Gastrocnemius medialis (tissue), 4 donors: ENCODE results near the gene DISC1. TPM values are rescaled to one million over a fixed set of nuclear protein-coding genes. Genes with fewer than 3 reads are reported as not detected.

ENCODE experiments used
- ATAC-seq, 2 donors: fragments of 150-250 bp; one replicate each; pipeline ENCODE4 v1.9.1; 2016
- DNase-seq, 2 donors: peaks; one replicate each; pipeline ENCODE4 v3.0.0-alpha.2; 2019
- H3K27ac ChIP-seq, 4 donors: fragments of 200-600 bp; sonication (generic); 1 replicate in 1 of 4; 2 replicates in 3 of 4; pipeline ENCODE4 v1.5.1; 2016 to 2018; ENCODE audit warnings: mild to moderate bottlenecking in 2 of 4, moderate library complexity in 1 of 4
- H3K27me3 ChIP-seq, 3 donors: fragments of 200-600 bp; sonication (generic) in 2 of 3; 1 replicate in 1 of 3; 2 replicates in 2 of 3; pipeline versions ENCODE4 v1.5.1 to v1.6.0; 2016 to 2019; ENCODE audit warnings: mild to moderate bottlenecking in 1 of 3, moderate library complexity in 1 of 3
- H3K36me3 ChIP-seq, 2 donors: fragments of 200-600 bp; sonication (generic) in 1 of 2; one replicate each; pipeline ENCODE4 v1.5.1; 2017 to 2018
- H3K4me1 ChIP-seq, 2 donors: fragments of 200-600 bp; sonication (generic) in 1 of 2; one replicate each; pipeline ENCODE4 v1.5.1; 2016 to 2017; ENCODE audit warnings: mild to moderate bottlenecking in 2 of 2
- H3K4me3 ChIP-seq, 4 donors: fragments of 200-600 bp; sonication (generic) in 3 of 4; 1 replicate in 1 of 4; 2 replicates in 3 of 4; pipeline ENCODE4 v1.5.1; 2016 to 2019; ENCODE audit warnings: mild to moderate bottlenecking in 2 of 4
- H3K9me3 ChIP-seq, 3 donors: fragments of 200-600 bp; sonication (generic) in 2 of 3; 1 replicate in 1 of 3; 2 replicates in 2 of 3; pipeline ENCODE4 v1.5.1; 2016 to 2019
- CTCF ChIP-seq, 5 experiments: fragments of 450-650 bp in 3 of 5; fragments of 200-600 bp in 2 of 5; sonication (generic) in 2 of 5; IDR thresholded peaks in 4 of 5; conservative IDR thresholded peaks in 1 of 5; 1 replicate in 4 of 5; 2 replicates in 1 of 5; pipeline ENCODE4 v1.5.1; 2016 to 2019; ENCODE audit warnings: antibody characterized with exemption in 5 of 5, mild to moderate bottlenecking in 3 of 5, moderate library complexity in 3 of 5
- POLR2A ChIP-seq, 2 donors: fragments of 450-650 bp; IDR thresholded peaks; one replicate each; pipeline ENCODE4 v1.6.1; 2017; ENCODE audit warnings: antibody characterized with exemption in 2 of 2, mild to moderate bottlenecking in 2 of 2, moderate library complexity in 2 of 2
- in situ Hi-C, 4 donors: fragments of 200-750 bp; cut with MboI; loops; one replicate each; pipeline versions ENCODE4 v1.15.0 to v1.8.0; 2017; ENCODE audit warnings: low sequenced_read_pairs in 4 of 4
- intact Hi-C: fragments of 100-400 bp; cut with DNase I; formaldehyde crosslinking; loops from one replicate; pipeline ENCODE4 v1.15.1; 2023; ENCODE audit warnings: low total_unique reads
- total RNA-seq, 4 donors: library from RNA; depleted of rRNA; stranded (reverse); fragments of >200 nt; gene quantifications; one replicate each; pipeline versions ENCODE4 v1.1.0 to v1.2.3, GENCODE V29; 2016

DISC1 gene
- total RNA-seq, 4 donors from 2014 or later: 2.3 to 5.8 (median 2.6) TPM

DNA sequence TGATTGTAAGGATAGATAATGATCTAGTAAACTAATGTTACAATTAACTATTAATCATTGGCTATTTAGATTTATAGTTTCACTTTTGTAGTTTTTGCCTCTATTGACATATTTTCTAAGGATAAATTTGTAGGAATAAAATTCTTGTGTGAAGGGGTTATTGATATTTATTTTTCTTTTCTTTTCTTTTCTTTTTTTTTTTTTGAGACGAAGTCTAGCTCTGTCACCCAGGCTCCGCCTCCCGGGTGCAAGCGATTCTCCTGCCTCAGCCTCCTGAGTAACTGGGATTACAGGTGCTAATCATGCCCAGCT is 24.0 kb upstream of the DISC1 start:
- no peak for ATAC-seq
- in situ Hi-C loops (loop anchor here in 2 of 4 donors (10.0 to 25.0 kb wide), 3 partner anchors 248 to 615 kb away; partner anchors contain the start of genes ARV1 (in 2 of the 2) and TTC13 (in 2 of the 2)), intact Hi-C loops (loop anchor here (5.0 kb wide), 1 partner anchor 175 kb away; no protein-coding TSS in a partner anchor)
- H3K36me3 ChIP-seq: no peaks in the 10 kb centered on the region
- peaks cover 0 to 17% of the 10 kb centered on the region in 2 donors for H3K4me1 ChIP-seq
- peak overlapping the region in 2 of 4 donors; percentile 45 to 61 for H3K27ac ChIP-seq
- H3K27me3 ChIP-seq: no peaks in the 10 kb centered on the region
- DNase-seq: no peak
- no peak for TF ChIP-seq POLR2A (IDR thresholded peaks at IDR 0.05)
- no peak for TF ChIP-seq CTCF (IDR thresholded peaks at IDR 0.05 in 4 of 5, conservative IDR thresholded peaks at IDR 0.05 in 1 of 5)
- no peak overlapping the region for H3K4me3 ChIP-seq
- no peaks in the 10 kb centered on the region for H3K9me3 ChIP-seq

- TF ChIP-seq POLR2A (IDR thresholded peaks at IDR 0.05) (no peak), CTCF (IDR thresholded peaks at IDR 0.05 in 4 of 5, conservative IDR thresholded peaks at IDR 0.05 in 1 of 5) (peak; percentile 56 to 82 (median 71))
- DNase-seq (no peak), ATAC-seq (peak; percentile 64 to 73)
- Histone ChIP-seq H3K27me3 (no peaks in the 10 kb centered on the region), H3K9me3 (no peaks in the 10 kb centered on the region), H3K4me3 (peak overlapping the region; percentile 44 to 58 (median 52)), H3K27ac (peak overlapping the region; percentile 38 to 47 (median 44)), H3K4me1 (peaks cover 0 to 17% of the 10 kb centered on the region in 2 donors), H3K36me3 (no peaks in the 10 kb centered on the region)
- intact Hi-C loops (loop anchor here (1.0 to 5.0 kb wide), 3 partner anchors 176 to 287 kb away; no protein-coding TSS in a partner anchor), in situ Hi-C loops (loop anchor here in 2 of 4 donors (10.0 to 25.0 kb wide), 3 partner anchors 249 to 616 kb away; partner anchors contain the start of genes ARV1 (in 2 of the 2) and TTC13 (in 2 of the 2))
Observed at GRCh38 chr1:231603598-231604275, 22.9 kb upstream of the DISC1 start.

GRCh38 chr1:231604276-231604621 is 22.3 kb upstream of the DISC1 start:
- Histone ChIP-seq H3K27me3 (no peaks in the 10 kb centered on the region), H3K36me3 (no peaks in the 10 kb centered on the region), H3K9me3 (no peaks in the 10 kb centered on the region), H3K4me1 (peaks cover 0 to 17% of the 10 kb centered on the region in 2 donors), H3K27ac (no peak overlapping the region), H3K4me3 (peak overlapping the region in 2 of 4 donors; percentile 51 to 58)
- DNase-seq (no peak), ATAC-seq (no peak)
- TF ChIP-seq POLR2A (IDR thresholded peaks at IDR 0.05) (no peak), CTCF (IDR thresholded peaks at IDR 0.05 in 4 of 5, conservative IDR thresholded peaks at IDR 0.05 in 1 of 5) (no peak)
- intact Hi-C loops (loop anchor here (2.0 to 5.0 kb wide), 2 partner anchors 177 to 287 kb away; no protein-coding TSS in a partner anchor), in situ Hi-C loops (loop anchor here in 2 of 4 donors (10.0 to 25.0 kb wide), 3 partner anchors 249 to 617 kb away; partner anchors contain the start of genes ARV1 (in 2 of the 2) and TTC13 (in 2 of the 2))

- in situ Hi-C loops (loop anchor here in 2 of 4 donors (10.0 to 25.0 kb wide), 3 partner anchors 251 to 618 kb away; partner anchors contain the start of genes ARV1 (in 2 of the 2) and TTC13 (in 2 of the 2)), intact Hi-C loops (loop anchor here (2.0 kb wide), 1 partner anchor 289 kb away; no protein-coding TSS in a partner anchor)
- H3K4me1 ChIP-seq: peaks cover 0 to 13% of the 10 kb centered on the region in 2 donors
- H3K9me3 ChIP-seq: no peaks in the 10 kb centered on the region
- no peak for ATAC-seq
- DNase-seq: no peak
- H3K36me3 ChIP-seq: no peaks in the 10 kb centered on the region
- H3K27ac ChIP-seq: no peak overlapping the region
- TF ChIP-seq CTCF (IDR thresholded peaks at IDR 0.05 in 4 of 5, conservative IDR thresholded peaks at IDR 0.05 in 1 of 5) (no peak), POLR2A (IDR thresholded peaks at IDR 0.05) (no peak)
- no peaks in the 10 kb centered on the region for H3K27me3 ChIP-seq
- no peak overlapping the region for H3K4me3 ChIP-seq
Observed at GRCh38 chr1:231605149-231606100, 21.2 kb upstream of the DISC1 start.
